ENCODE results near the gene PKM. TPM values are rescaled to one million over a fixed set of nuclear protein-coding genes. Genes with fewer than 3 reads are reported as not detected.
"Not testable (repeated sequence)": the region's sequence is repeated elsewhere in the genome, so short reads cannot be mapped to it uniquely, and the experiment has no call there.

The PKM gene
- total RNA-seq, 1 donor from 2014 or later, result 849 TPM

DNA sequence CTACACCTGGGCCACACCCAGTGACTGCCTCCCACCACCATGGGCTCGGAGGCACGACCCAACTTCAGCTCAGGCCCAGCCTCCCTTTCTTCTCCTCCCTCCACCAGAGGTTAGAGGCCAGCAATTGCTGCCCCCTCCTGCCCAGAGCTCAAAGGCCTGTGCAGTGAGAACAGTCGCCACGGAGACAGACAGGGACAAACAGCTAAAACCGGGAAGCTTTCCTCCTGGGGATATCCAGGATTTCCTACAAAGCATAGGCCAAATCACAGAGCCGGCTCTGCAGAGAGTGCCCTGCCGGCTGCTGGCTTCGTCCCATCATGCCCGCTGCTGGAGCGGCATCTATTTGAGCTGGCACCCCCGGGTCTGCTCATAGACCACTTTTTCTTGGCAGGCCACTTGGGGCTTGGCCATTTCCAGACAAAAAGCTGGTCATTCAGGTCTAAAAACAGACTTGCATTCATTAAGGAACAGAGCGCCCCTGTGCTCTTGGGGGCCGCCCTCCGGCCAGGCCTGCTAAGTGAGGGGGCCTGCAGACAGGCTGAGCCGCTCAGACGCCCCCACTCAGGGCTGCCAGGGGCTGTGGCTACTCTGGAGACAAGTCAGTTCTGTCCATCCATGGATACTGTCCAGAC lies 50.9 kb downstream of the PKM start:
- DNase-seq (ENCODE audit: extremely low read depth, low read depth, low spot score), result no peak

DNA sequence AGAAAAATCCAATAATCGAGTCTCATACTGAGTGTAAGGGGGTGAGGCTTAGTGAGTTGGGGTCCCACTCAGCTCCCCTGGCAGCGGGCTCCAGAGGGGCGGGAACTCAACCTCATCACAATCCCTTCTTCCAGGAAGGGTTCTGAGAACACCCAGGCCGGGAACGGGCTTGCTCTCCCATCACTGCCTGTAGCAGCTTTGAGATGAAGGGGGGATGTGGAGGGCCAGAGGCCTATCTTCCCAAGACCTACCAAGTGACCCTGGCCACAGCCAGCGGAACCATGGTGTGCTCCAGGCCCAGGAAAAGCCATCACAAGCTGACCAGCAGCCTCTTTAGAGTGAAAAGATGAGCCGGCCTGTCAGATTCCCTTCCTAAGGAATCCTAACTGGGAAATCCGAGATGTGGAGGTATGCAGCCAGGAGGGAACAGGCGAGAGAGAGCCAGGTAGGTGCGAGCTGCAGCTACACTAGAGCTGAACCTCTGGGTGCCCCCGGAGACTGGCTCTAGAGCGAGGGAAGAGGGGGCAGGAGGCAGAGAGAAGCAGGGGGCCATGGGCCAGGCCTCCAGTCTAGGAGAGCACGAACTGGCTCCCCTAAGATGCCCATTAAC lies 51.9 kb downstream of the PKM start:
- DNase-seq (ENCODE audit: extremely low read depth, low read depth, low spot score), result no peak

DNA sequence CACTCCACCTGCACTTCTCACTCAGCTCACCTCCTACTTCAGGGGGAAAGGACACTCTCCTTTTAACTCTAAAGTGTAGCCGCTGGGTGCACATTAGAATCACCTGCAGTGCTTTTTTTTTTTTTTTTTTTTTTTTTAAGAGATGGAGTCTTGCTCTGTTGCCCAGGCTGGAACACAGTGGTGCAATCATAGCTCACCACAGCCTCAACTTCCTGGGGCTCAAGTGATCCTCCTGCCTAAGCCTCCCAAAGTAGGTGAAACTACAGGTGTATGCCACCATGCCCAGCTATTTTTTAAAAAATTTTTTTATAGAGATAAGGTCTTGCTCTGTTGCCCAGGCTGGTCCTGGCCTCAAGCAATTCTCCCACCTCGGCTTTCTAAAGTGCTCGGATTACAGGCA lies 54.2 kb downstream of the PKM start:
- no peak for DNase-seq (ENCODE audit: extremely low read depth, low read depth, low spot score)

DNA sequence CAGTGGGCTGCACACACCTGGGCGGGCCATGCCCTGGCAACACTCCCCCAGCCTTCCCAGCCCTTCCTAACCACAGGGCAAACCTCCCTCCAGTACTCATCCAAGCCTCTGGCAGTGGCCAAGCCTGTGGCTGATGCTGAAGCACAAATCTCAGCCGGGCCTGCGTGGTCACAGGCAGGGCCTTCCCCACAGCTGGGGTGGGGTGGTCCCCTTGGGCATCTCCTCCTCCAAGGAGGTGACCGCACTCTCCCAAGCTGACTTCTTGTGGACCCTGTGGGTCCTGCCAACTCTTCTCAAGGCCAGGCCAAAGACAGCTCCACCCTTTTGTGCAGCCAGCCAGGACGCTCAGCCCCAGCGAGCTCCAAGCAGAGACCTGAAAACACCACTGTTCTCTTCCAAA lies 54.8 kb downstream of the PKM start:
- no peak for DNase-seq (ENCODE audit: extremely low read depth, low read depth, low spot score)

DNA sequence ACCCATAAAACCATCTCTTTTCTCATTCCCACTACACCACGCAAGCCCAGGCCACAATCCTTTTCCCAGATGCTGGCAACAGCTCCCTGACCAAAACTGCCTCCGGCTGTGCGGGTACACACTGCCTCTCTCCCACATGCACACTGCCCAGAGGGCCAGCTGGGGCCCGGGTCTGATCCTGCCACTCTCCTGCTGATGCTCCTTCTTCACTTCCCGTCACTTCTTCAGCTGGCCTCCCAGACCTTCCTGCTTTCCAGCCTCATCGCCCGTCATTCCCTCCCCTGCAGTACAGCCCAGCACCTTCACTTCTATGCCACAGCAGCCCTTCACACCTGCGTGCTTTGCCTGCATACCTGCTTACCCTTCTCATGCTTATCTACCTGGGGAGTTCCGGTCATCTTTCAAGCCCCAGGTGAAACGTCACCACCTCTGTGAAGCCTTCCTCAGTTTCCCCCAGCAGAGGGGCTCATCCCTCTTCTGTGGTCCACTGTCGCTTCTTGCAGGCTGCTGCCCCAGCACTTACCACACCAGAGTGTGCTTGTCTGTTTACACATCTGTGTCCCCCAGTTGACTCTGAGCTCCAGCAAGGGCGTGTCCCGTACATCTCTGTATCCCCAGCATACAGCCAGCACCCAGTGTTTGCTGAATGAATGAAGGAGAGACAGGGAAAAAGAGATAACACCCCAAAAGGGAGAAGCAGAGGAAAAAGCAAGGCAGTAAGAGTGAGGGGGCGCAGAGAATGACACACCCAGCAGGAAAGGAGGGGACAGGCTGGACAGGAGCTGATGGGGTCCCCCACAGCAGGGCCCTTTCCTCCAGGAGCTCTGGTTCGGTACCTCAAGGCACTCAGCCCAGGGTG lies 55.6 kb downstream of the PKM start:
- no peak for DNase-seq (ENCODE audit: extremely low read depth, low read depth, low spot score)

DNA sequence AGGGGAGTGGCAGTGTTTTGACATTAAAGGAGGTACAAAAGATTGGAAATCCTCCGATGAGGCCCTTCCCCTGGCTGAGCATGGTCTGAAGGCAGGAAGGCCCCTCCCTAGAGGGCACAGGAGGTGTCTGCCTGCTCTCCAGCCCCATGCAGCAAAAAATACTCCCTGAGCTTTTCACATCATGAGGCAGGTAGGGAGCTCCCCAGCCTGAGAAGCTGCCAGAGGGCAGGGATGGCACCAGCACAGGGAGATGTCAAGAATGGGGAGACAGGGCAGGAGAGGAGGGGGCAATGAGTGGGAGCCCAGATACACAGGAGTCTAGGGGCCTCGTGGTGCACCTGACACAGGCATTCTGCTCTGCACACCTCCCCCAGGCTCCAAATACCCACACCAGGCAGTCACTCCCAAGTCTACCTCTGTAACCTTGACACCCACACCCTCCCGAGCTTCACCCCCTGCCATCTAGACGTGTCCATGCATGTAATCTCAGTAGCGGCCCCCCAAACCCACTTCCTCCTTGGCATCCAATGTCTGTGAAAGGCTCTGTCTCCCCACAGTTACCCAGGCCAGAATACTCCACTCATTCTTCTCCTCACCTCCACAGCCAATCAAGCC lies 56.3 kb downstream of the PKM start:
- DNase-seq (ENCODE audit: extremely low read depth, low read depth, low spot score), result no peak

DNA sequence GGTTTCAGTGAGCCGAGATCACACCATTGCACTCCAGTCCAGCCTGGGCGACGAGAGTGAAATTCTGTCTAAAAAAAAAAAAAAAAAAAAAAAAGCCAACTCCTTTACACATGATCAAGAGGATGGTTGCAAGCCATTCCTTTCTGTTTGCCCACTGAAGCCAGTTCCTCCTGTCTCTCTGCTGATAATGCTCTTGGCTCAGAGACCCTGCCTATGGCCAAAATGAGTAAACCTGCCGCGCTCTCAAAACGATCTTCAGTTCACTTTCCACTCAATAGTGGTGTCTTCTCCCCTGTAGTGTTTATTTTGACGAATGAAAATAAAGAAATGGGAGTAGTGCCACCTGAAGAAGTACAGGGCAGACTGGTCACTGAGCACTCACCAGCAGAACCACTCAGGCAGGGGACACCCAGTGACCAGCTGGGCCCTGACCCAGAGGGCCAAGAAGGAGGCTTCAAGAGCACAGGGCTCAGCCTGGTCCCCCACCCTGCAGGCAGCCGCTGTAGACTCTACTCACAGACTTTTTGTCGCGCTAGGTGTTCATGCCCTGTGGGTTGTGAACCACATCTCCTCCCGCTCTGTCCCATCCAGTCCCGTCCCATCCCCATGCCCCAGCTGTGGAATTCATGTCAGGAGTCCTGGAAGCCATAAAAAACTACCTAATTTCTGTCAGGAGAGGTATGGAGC lies 57.0 kb downstream of the PKM start:
- DNase-seq (ENCODE audit: extremely low read depth, low read depth, low spot score), result no peak

DNA sequence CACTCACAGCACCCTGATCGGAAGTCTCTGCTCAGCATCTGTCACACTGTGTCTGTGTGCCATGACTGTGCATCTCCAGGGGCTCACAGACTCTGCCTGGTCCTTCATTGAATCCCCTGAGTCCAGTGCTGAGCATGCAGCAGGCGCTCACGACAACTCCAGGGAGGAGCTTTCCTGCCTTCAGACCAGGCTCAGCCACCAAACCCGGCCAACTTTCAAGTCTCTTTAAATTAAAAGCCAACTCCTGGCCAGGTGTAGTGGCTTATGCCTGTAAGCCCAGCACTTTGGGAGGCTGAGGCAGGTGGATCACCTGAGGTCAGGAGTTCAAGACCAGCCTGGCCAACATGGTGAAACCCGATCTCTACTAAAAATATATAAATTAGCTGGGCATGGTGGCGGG lies 57.6 kb downstream of the PKM start:
- no peak for DNase-seq (ENCODE audit: extremely low read depth, low read depth, low spot score)

DNA sequence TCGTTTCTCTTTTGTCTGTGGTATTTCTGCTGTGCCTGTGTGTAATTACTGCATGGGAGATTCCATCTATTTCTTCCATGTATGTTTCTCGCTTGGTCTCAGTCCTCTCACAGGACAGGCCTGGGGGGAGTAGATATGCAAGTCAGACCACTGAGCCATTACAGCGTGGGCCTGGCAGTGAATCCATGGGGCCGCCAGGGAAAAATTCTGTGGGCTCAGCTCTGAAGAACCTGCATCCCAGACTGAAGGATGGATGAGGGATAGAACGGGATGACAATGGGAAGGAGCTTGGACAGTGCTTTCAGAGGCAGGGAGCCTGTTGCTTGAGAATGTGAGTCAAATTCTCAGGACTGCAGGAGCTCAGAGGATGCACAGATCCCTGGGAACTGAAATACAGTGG lies 58.2 kb downstream of the PKM start:
- no peak for DNase-seq (ENCODE audit: extremely low read depth, low read depth, low spot score)

DNA sequence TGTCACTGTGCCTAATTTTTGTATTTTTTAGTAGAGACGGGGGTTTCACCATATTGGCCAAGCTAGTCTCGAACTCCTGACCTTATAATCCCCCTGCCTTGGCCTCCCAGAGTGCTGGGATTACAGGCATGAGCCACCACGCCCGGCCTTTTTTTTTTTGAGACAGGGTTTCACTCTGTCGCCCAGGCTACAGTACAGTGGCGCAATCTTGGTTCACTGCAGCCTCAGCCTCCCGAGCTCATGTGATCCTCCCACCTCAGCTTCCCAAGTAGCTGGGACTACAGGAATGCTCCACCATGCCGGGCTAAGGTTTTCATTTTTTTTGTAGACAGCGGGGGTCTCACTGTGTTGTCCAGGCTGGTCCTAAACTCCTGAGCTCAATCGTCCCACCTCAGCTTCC lies 59.0 kb downstream of the PKM start:
- not testable (repeated sequence) for DNase-seq (ENCODE audit: extremely low read depth, low read depth, low spot score)

DNA sequence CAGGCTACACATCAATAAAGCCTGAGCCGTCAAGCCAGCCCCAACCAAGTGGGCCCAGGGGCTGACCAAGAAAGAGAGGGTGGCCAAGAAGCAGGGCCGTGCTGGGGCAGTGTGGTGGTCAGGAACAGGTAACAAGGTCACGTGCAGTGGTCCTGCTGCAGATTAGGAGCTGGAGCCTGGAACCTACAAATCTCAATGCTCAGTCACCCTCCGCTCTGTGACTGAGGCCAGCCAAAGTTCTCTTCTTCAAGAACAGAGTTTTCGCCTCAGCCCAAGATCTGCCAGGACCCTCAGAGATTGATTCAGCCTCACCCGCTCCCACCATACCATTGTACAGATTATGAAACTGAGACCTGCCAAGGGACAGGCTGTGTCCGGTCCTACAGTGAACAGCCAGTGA lies 60.3 kb downstream of the PKM start:
- no peak for DNase-seq (ENCODE audit: extremely low read depth, low read depth, low spot score)

DNA sequence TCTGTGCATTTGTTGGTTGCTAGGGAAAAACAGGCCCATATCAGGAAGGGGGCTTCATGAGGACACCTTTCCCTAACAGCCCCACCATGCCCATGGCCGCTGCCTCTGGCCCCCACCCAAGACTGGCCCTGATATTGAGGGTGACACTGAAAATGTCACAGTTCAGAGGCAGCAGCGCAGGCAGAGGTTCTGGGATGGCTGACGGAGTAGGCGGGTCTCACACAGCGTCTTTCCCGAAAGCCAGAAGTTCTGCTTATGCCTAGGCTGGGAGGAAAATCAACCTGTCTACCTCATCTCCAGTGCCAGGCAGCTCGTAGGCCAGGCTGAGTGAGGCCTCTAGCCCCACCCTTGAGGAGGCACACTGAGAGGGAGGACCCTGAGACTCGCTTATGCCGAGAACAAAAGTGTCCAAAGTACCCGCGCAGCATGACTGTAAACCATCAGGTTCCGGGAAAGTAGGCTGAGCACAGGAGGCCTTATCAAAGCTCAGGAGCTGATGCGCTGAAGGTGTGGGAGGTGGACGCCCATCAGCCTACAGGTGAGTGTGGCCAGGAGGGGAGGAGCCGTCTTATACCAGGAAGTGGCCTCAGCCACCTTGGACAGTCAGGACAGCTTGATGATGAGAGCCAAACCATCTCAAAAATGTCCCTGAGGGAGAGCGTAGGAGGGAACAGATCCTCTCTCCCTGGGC lies 60.9 kb downstream of the PKM start:
- no peak for DNase-seq (ENCODE audit: extremely low read depth, low read depth, low spot score)

DNA sequence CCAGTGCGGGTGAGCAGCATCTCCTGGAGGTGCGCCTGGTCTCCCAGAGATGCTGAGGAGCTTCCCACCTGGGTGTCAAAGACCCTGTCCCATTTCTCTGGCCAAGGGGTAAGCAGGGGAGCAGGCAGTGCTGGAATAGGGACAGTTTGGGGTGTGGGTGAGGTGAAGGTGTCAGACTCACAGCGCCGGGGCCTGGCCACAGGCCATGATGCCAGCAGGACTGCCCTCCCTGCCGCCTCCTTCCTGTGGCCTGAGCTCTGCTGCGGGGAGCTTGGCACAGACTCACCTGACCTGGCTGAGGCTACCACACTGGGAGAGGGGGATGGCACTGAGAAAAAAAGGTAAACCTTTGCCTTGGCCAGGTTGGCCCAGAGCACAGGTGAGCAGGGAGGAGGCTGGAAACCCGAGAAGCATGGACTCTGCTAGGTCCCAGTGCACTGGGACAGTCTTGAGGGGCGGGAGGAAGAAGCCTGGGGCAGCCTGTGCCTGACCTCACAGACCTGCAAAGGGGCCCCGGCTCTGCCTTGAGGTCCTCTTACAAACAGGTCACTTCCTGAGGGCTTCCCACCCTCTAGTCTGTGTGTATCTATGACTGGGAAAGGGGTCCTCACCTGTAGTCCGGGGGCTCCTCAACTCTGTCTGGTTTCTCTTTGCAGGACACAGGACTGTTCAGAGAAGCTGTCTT lies 61.6 kb downstream of the PKM start:
- no peak for DNase-seq (ENCODE audit: extremely low read depth, low read depth, low spot score)

DNA sequence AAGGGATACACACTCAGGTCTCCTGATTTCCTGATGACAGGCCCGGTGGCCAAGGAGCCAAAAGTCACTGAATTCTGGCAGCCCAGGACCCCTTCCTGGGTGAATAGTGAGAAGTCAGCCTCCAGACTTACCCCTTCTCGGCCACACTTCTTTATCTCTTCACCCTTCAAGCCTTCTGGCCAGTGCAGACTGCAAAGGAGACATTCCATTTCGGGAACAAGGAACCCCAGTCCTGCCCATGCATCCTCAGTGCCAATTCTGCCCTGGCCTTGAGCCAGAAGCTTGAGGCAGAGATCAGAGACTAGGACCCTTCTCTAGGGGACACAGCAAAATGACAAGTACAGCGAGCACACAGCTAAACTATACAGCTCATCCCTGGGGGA lies 62.2 kb downstream of the PKM start:
- no peak for DNase-seq (ENCODE audit: extremely low read depth, low read depth, low spot score)

DNA sequence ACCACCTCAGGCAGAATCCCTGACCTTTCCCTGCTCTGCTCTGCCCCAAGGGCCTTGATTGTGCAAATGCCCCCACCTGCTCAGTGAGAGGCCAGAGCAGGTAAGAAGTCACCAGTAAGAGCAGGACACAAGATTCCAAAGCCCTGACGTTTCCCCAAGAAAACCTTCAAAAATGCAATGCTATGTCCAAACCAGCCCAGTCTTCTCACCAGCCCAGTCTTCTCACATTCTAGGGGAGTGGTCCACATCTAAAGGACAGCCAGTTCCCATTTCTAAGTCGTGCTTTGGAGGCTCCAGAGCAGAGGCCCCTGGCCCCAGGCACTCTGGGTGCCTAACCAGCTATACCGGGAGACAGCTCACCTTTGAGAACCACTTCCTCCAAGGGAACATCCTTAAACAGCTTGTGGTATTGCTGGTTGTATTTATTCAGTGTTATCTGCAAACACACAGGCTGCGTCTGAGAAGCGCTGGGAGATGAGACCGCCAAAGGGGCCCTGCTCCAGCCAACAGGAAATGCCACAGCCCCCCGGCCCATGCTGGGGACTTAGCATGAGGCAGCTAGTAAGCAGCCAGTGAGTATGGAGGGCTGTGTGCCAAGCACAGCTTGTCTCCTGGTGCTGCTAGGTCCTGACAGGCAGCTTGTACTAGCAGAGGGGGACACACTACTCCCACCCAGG lies 62.7 kb downstream of the PKM start:
- no peak for DNase-seq (ENCODE audit: extremely low read depth, low read depth, low spot score)

DNA sequence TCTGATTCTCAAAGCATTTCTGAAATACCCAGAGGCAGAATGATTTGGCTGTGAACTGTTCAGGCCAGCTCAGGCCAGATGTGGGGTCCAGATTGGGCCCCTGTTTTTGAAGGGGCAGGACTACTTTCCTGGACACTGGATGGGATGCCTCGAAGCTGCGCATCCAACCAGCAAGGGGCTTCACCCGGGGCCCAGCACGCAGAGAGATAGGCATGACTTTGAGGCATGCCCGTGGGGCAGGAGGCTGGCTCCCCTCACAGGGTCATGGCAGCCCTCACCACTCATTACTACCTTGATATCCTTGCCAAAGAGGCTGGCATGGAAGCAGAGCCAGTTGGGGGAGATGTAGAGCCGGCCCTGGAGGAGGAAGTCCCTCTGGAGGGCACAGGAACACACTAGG lies 63.5 kb downstream of the PKM start:
- no peak for DNase-seq (ENCODE audit: extremely low read depth, low read depth, low spot score)

DNA sequence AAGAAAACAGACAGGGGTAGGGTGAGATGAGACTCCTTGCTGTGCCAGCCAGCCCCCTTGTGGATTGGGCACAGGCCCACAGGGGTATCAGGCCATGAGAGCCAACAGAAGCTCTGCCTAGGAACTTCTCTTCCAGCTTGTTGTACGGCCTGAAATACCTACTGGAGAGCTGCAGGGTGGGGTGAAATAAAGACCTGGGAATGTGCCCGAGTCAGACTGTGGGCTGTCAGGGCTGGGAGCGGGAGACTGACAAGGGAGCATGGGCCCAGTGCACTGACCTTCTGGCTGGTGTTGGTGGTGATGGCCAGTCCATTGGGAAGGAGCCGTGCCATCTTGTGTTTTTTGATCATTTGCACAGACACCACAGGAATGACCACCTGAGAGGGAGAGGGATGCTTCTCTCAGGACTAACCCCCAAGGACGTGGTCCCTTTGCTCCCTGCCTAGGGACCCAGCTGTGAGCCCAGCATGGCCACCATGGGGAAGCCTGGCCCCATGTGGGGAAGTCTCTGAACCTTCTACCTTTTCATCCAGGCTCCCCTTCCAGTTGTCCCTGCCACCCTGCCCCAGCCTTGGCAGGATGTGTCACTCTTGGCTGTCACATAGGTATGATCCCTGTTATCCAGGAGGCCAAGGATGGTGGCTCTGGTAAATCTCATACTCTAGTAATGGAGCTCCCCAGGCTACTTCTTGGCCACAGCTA lies 64.1 kb downstream of the PKM start:
- DNase-seq (ENCODE audit: extremely low read depth, low read depth, low spot score), result no peak

DNA sequence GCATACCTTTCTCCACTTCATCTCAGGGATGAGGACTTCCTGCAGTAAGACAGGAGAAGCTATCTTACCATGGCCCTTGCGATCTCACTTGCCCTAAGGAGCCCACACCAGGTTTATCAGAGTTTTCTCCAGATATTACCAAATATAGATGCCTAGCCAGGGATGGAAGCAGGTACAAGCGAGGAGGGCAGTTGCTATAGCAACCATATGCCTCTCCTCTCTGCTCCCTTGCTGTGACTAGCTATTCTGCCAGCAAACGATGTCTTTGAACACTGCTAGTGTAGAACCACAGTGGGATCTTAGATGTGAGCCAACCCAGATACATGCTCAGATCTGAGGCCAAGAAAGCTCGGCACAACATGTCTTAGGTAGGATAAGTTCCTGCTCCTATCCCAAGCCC lies 67.3 kb downstream of the PKM start:
- DNase-seq (ENCODE audit: extremely low read depth, low read depth, low spot score), result no peak

DNA sequence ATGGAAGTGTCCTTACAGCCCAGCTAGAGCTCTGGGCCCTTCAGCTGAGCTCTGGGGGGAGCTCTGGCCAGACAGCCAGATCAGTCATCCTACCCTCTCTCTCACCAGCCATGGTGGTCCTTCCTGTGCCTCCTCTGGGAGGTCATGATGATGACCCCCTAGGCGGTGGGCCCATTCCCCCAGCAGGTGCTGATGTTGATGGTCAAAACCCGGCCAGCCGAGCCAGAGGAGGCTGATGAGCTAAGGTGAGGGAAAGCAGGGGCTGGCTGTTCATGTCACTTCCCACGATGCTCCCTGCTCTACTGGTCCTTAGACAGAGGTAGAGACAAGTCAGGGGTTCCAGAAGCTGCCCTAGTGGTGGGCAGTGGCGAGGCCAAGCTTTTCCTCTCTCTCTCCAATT lies 68.4 kb downstream of the PKM start:
- DNase-seq (ENCODE audit: extremely low read depth, low read depth, low spot score), result no peak
